Tibial nerve (tissue), 4 donors: Measurements from ENCODE around the gene DAP3. TPM values are rescaled to one million over a fixed set of nuclear protein-coding genes. Genes with fewer than 3 reads are reported as not detected.

Experiments used
- DNase-seq, 2 donors: peaks; one replicate each; pipeline ENCODE4 v3.0.0-alpha.2; 2019; ENCODE audit warnings: low spot score in 2 of 2
- H3K27ac ChIP-seq, 4 donors: fragments of 200-600 bp; sonication (generic) in 3 of 4; one replicate each; pipeline ENCODE4 v1.5.1; 2017 to 2019; ENCODE audit warnings: mild to moderate bottlenecking in 1 of 4
- H3K27me3 ChIP-seq, 2 donors: fragments of 200-600 bp; sonication (generic) in 1 of 2; one replicate each; pipeline versions ENCODE4 v1.5.1 to v1.6.0; 2017 to 2019
- H3K36me3 ChIP-seq, 3 donors: fragments of 200-600 bp; sonication (generic); one replicate each; pipeline ENCODE4 v1.5.1; 2018 to 2019
- H3K4me1 ChIP-seq, 4 donors: fragments of 200-600 bp; sonication (generic) in 3 of 4; one replicate each; pipeline ENCODE4 v1.5.1; 2017 to 2019
- H3K4me3 ChIP-seq, 4 donors: fragments of 200-600 bp; sonication (generic) in 3 of 4; one replicate each; pipeline ENCODE4 v1.5.1; 2017 to 2019; ENCODE audit warnings: mild to moderate bottlenecking in 1 of 4, moderate library complexity in 1 of 4
- H3K9me3 ChIP-seq, 4 donors: fragments of 200-600 bp; sonication (generic) in 3 of 4; one replicate each; pipeline ENCODE4 v1.5.1; 2017 to 2019
- EP300 ChIP-seq, 2 donors: sonication (generic); formaldehyde crosslinking; IDR thresholded peaks; one replicate each; pipeline ENCODE4 v1.6.1; 2017; ENCODE audit warnings: antibody characterized with exemption in 2 of 2, mild to moderate bottlenecking in 1 of 2
- POLR2A ChIP-seq, 2 donors: fragments of 450-650 bp; IDR thresholded peaks; one replicate each; pipeline ENCODE4 v1.6.1; 2017; ENCODE audit warnings: antibody characterized with exemption in 2 of 2, mild to moderate bottlenecking in 2 of 2, moderate library complexity in 2 of 2
- WGBS, 2 donors: methylation state at CpG; one replicate each; pipeline ENCODE4 v1.1.5; 2018; 5-methylcytosine and 5-hydroxymethylcytosine counted together
- total RNA-seq, 4 donors: library from RNA; depleted of rRNA; stranded (reverse); fragments of >200 nt; gene quantifications; one replicate each; pipeline ENCODE4 v1.1.0, GENCODE V29; 2016
- TF ChIP-seq, protein P1 (sequence below), 5 experiments: fragments of 200-600 bp in 3 of 5; fragments of 450-650 bp in 2 of 5; sonication (generic) in 3 of 5; IDR thresholded peaks; one replicate each; pipeline ENCODE4 v1.5.1; 2016 to 2019; ENCODE audit warnings: antibody characterized with exemption in 5 of 5, mild to moderate bottlenecking in 3 of 5, moderate library complexity in 2 of 5

The DAP3 gene
- total RNA-seq, 4 donors from 2014 or later, result 101 to 159 (median 138) TPM

DNA sequence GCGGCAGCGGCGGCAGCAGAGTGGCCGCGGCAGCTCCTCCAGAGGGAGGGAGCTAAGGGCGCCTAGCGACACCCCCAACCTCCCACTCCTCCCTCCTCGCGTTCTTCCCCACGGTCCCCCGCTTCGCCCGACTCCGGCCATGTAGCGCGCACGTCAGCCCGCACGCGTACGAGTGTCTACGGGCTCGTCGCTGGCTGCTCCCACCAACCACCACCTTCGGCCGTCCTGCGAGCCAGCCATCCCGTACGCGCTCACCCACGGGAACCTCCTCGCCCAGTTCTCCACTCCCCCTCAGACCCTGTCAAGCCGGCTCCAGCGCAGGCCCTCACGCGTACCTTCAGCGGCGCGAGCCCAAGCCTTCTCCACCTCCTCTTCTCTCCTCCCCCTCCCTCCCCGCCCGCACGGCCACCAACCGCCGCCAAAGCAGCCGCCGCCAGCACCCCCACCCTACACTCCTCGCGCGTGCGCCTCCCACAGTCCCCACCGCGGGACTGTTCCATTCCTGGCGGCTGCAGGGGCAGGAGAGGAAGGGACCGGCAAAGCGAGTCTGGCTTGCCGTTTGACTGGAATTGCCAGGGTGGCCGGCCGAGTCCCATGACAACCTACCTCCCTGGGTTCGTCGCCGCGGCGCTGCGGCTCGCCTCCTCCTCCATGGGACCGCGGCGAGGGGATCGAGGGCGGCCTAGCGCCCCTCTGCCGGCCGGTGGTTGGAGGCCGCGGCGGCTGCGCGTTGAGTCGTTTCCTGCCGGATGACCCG is 389 bp upstream of the DAP3 start, which contains the start of gene YY1AP1:
YY1AP1 (minus strand) TSS at position 451 of the 757 bp plus-strand sequence. CDS start 8,338 bp downstream, outside the sequence.
- 0 to 1% methylated on average over 62 to 69 of the region's 81 CpGs for WGBS, 2 donors
- peaks cover 3 to 51% (median 22%) of the 10 kb centered on the region in 4 donors for H3K4me1 ChIP-seq
- H3K27me3 ChIP-seq, result no peaks in the 10 kb centered on the region

DNA sequence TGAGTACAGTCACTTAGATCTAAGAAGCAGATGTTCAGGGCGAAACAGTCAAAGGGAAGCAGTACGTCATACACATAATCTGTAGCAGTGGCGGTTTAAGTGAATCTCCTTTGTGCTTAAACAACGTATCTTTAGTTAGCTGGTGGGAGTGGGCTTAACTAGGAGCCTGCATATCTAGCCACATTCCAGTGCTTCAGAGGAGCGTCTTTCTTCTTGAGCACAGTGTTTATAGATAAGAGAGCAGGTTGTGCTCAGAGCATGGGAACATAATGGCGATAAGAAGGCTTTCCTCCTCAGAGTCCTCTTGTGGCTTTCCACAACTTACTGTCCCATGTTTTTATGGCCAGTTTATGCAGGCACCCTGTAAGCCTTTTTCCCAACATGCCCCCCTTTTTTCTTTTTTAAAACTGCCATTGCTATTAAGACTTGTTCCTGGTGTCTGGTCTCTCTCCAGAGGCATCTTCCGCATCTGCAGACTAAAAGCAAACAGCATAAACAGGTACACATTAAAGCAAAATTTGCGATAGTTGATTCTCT is 3.2 kb downstream of the DAP3 start:
- Histone ChIP-seq H3K9me3 (no peaks in the 10 kb centered on the region), H3K4me3 (no peak overlapping the region), H3K36me3 (peaks cover 0 to 23% (median 0%) of the 10 kb centered on the region in 3 donors), H3K27ac (no peak overlapping the region), H3K27me3 (no peaks in the 10 kb centered on the region), H3K4me1 (peaks cover 3 to 48% (median 17%) of the 10 kb centered on the region in 4 donors)
- no peak for TF ChIP-seq EP300 (IDR thresholded peaks at IDR 0.05)
- TF ChIP-seq, protein P1, sequence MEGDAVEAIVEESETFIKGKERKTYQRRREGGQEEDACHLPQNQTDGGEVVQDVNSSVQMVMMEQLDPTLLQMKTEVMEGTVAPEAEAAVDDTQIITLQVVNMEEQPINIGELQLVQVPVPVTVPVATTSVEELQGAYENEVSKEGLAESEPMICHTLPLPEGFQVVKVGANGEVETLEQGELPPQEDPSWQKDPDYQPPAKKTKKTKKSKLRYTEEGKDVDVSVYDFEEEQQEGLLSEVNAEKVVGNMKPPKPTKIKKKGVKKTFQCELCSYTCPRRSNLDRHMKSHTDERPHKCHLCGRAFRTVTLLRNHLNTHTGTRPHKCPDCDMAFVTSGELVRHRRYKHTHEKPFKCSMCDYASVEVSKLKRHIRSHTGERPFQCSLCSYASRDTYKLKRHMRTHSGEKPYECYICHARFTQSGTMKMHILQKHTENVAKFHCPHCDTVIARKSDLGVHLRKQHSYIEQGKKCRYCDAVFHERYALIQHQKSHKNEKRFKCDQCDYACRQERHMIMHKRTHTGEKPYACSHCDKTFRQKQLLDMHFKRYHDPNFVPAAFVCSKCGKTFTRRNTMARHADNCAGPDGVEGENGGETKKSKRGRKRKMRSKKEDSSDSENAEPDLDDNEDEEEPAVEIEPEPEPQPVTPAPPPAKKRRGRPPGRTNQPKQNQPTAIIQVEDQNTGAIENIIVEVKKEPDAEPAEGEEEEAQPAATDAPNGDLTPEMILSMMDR (IDR thresholded peaks at IDR 0.05), result no peak
- TF ChIP-seq POLR2A (IDR thresholded peaks at IDR 0.05), result no peak
- WGBS, 2 donors, result 92 to 95% methylated on average over 8 of the region's 8 CpGs
- no peak for DNase-seq

More for the DNA sequence above, 389 bp upstream of the DAP3 start, which contains the start of gene YY1AP1:
- peaks cover 0 to 22% (median 0%) of the 10 kb centered on the region in 3 donors for H3K36me3 ChIP-seq
- TF ChIP-seq POLR2A (IDR thresholded peaks at IDR 0.05) (peak; percentile 30 to 87), EP300 (IDR thresholded peaks at IDR 0.05) (peak; percentile 24 to 92)
- TF ChIP-seq, protein P1 (IDR thresholded peaks at IDR 0.05), result peak; percentile 17 to 84 (median 27)
- peak; percentile 84 to 85 for DNase-seq
- peak within 1 kb of the TSS; percentile 74 to 99 (median 92) for H3K4me3 ChIP-seq
- H3K27ac ChIP-seq, result peak within 1 kb of the TSS; percentile 88 to 98 (median 96)
- no peaks in the 10 kb centered on the region for H3K9me3 ChIP-seq

DNA sequence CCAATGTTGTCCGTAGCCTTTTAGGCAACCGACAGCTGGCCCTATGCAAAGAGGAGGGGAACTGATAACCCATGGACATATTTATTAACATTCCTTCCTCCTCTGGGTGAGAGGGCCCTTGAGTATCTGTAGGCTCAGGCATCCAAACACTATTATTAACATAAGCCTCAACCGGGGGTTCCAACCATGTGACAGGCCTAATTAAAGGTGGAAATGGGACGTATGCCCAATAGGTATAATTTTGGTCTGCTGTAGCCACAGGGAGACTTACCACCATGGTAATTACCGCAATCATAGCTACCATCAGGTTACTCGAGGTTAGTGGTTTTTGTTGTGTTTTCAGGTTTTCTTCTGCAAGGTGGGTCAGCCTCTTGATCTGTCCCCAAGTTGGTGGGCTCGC is 5.3 kb downstream of the DAP3 start:
- peaks cover 0 to 23% (median 0%) of the 10 kb centered on the region in 3 donors for H3K36me3 ChIP-seq
- no peak for DNase-seq
- no peak overlapping the region for H3K27ac ChIP-seq
- peaks cover 3 to 60% (median 17%) of the 10 kb centered on the region in 4 donors for H3K4me1 ChIP-seq
- TF ChIP-seq POLR2A (IDR thresholded peaks at IDR 0.05) (no peak), EP300 (IDR thresholded peaks at IDR 0.05) (no peak)
- TF ChIP-seq, protein P1 (IDR thresholded peaks at IDR 0.05), result no peak
- WGBS, 2 donors, result 94 to 95% methylated on average over 7 of the region's 7 CpGs
- H3K27me3 ChIP-seq, result no peaks in the 10 kb centered on the region
- no peaks in the 10 kb centered on the region for H3K9me3 ChIP-seq
- no peak overlapping the region for H3K4me3 ChIP-seq

DNA sequence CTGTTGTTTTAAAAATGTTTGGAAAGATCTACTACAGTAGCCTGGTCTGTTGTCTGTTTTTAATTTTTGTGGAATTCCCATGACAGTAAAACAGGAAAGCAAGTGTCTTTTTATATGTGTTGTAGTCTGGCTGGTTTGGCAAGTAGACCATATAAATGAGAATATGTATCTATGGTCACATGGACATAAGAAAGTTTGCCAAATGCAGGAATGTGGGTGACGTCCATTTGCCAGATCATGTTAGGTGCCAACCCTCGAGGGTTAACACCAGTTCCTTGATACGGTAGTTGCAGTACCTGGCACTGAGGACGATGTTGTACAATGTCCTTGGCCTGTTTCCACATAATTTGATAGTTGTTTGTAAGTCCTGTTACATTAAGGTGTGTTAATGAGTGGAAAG is 6.2 kb downstream of the DAP3 start:
- no peaks in the 10 kb centered on the region for H3K27me3 ChIP-seq
- no peak for DNase-seq
- no peak overlapping the region for H3K27ac ChIP-seq
- H3K9me3 ChIP-seq, result no peaks in the 10 kb centered on the region
- H3K36me3 ChIP-seq, result peaks cover 0 to 23% (median 0%) of the 10 kb centered on the region in 3 donors
- peaks cover 0 to 53% (median 11%) of the 10 kb centered on the region in 4 donors for H3K4me1 ChIP-seq
- 23 to 41% methylated on average over 4 of the region's 4 CpGs for WGBS, 2 donors
- TF ChIP-seq EP300 (IDR thresholded peaks at IDR 0.05) (no peak), POLR2A (IDR thresholded peaks at IDR 0.05) (no peak)
- TF ChIP-seq, protein P1 (IDR thresholded peaks at IDR 0.05), result no peak
- no peak overlapping the region for H3K4me3 ChIP-seq

DNA sequence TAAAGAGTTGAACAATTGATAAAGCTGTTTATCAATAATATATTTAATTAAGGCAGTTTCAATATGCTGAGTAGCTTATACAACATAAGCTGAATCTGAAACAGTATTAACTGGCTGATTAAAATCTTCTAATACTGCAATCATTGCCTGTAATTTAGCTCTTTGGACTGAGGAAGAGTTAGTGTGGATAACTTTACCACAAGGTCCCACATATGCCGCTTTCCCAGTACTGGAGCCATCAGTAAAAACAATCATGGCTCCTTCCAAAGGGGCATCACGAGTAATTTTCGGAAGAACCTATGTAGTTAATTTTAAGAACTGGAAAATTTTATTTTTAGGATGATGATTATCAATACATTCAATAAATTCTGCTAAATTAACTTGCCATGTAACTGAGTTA is 6.7 kb downstream of the DAP3 start:
- Histone ChIP-seq H3K4me3 (no peak overlapping the region), H3K4me1 (peaks cover 0 to 48% (median 5%) of the 10 kb centered on the region in 4 donors), H3K36me3 (peaks cover 0 to 23% (median 0%) of the 10 kb centered on the region in 3 donors), H3K27me3 (no peaks in the 10 kb centered on the region), H3K9me3 (no peaks in the 10 kb centered on the region), H3K27ac (no peak overlapping the region)
- TF ChIP-seq, protein P1 (IDR thresholded peaks at IDR 0.05), result no peak
- no peak for TF ChIP-seq POLR2A (IDR thresholded peaks at IDR 0.05)
- no peak for TF ChIP-seq EP300 (IDR thresholded peaks at IDR 0.05)
- no peak for DNase-seq
- WGBS, 2 donors, result 88 to 94% methylated on average over 3 of the region's 3 CpGs
